SK-N-SH (cell line): ENCODE results near the gene WNT8A. TPM values are rescaled to one million over a fixed set of nuclear protein-coding genes. Genes with fewer than 3 reads are reported as not detected.

ENCODE experiments used
- CTCF ChIA-PET: fragments of 300-600, 350-600 bp; formaldehyde crosslinking; extraction: SDS; loops from one replicate; lab custom pipeline; 2021; lab: Yijun Ruan, JAX
- POLR2A ChIA-PET: fragments of 350-600 bp; sonication (Branson Sonifier 250); formaldehyde crosslinking; extraction: SDS; loops from one replicate; lab custom pipeline; 2020; ENCODE audit warnings: antibody characterized with exemption, inconsistent platforms; lab: Yijun Ruan, JAX
- DNase-seq: peaks from one replicate; pipeline ENCODE4 v3.0.0; 2012
- H2AFZ ChIP-seq: fragments of 200-600 bp; sonication (generic); 2 replicates; pipeline ENCODE4 v1.8.1; 2016; ENCODE audit warnings: antibody characterized with exemption, mild to moderate bottlenecking, low read depth
- H3F3A ChIP-seq: fragments of 200-600 bp; sonication (generic); replicated peaks from 2 replicates; pipeline ENCODE3; 2016; ENCODE audit warnings: antibody characterized with exemption, mild to moderate bottlenecking; ENCODE audit not compliant: insufficient read depth
- H3K27ac ChIP-seq, 2 experiments: fragments of 200-500 bp in 1 of 2; fragments of 200-600 bp in 1 of 2; sonication (Bioruptor generic) in 1 of 2; sonication (generic), shearing (Covaris generic) in 1 of 2; 2 replicates each; pipeline versions ENCODE4 v1.5.1 to v1.6.1; 2014 to 2016; ENCODE audit warnings: low read depth in 2 of 2, inconsistent platforms in 1 of 2, low read length in 1 of 2, mild to moderate bottlenecking in 1 of 2, mixed read lengths in 1 of 2
- H3K27me3 ChIP-seq: fragments of 200-600 bp; sonication (generic), shearing (Covaris generic); 2 replicates; pipeline ENCODE4 v1.6.1; 2016; ENCODE audit warnings: mixed run types; ENCODE audit not compliant: insufficient read depth
- H3K36me3 ChIP-seq, 2 experiments: fragments of 200-500 bp in 1 of 2; fragments of 200-600 bp in 1 of 2; sonication (Bioruptor generic) in 1 of 2; sonication (generic) in 1 of 2; replicated peaks in 1 of 2; 2 replicates each; pipeline versions ENCODE3 to v1.5.1; 2014 to 2016; ENCODE audit warnings: low read length in 1 of 2, mild to moderate bottlenecking in 1 of 2; ENCODE audit not compliant: insufficient read depth in 2 of 2, control insufficient read depth in 1 of 2
- H3K4me1 ChIP-seq, 2 experiments: fragments of 200-500 bp in 1 of 2; fragments of 200-600 bp in 1 of 2; sonication (Bioruptor generic) in 1 of 2; sonication (generic), shearing (Covaris generic) in 1 of 2; 2 replicates each; pipeline versions ENCODE4 v1.5.1 to v1.6.1; 2014 to 2016; ENCODE audit warnings: low read depth in 1 of 2, low read length in 1 of 2, mixed run types in 1 of 2; ENCODE audit not compliant: insufficient read depth in 2 of 2, control insufficient read depth in 1 of 2
- H3K4me2 ChIP-seq: fragments of 200-600 bp; sonication (generic), shearing (Covaris generic); 2 replicates; pipeline ENCODE4 v1.6.1; 2017; ENCODE audit warnings: mixed run types
- H3K4me3 ChIP-seq, 2 experiments: fragments of 200-500 bp in 1 of 2; fragments of 200-600 bp in 1 of 2; sonication (Bioruptor generic) in 1 of 2; sonication (generic), shearing (Covaris generic) in 1 of 2; 2 replicates each; pipeline versions ENCODE4 v1.5.1 to v1.8.1; 2014 to 2016; ENCODE audit warnings: low read depth in 2 of 2, inconsistent platforms in 1 of 2, low read length in 1 of 2, mild to moderate bottlenecking in 1 of 2, mixed read lengths in 1 of 2, moderate library complexity in 1 of 2
- H3K79me2 ChIP-seq: fragments of 200-600 bp; sonication (generic); 2 replicates; pipeline ENCODE4 v1.8.1; 2017; ENCODE audit warnings: mild to moderate bottlenecking; ENCODE audit not compliant: insufficient read depth
- H3K9ac ChIP-seq: fragments of 200-600 bp; sonication (generic); 2 replicates; pipeline ENCODE4 v1.6.1; 2017; ENCODE audit warnings: mixed run types
- H3K9me2 ChIP-seq: fragments of 200-600 bp; sonication (generic); 2 replicates; pipeline ENCODE4 v1.6.1; 2017; ENCODE audit warnings: mixed run types
- H3K9me3 ChIP-seq: fragments of 200-600 bp; sonication (generic); 2 replicates; pipeline ENCODE4 v1.6.1; 2017; ENCODE audit warnings: mixed run types, mild to moderate bottlenecking, moderate library complexity
- H4K20me1 ChIP-seq: fragments of 200-600 bp; sonication (generic); 2 replicates; pipeline ENCODE4 v1.6.1; 2017; ENCODE audit warnings: mild to moderate bottlenecking, mixed run types; ENCODE audit not compliant: insufficient read depth
- ELF1 ChIP-seq: IDR thresholded peaks from 2 replicates; pipeline ENCODE4 v1.4.0; 2012
- EP300 ChIP-seq, 2 experiments: IDR thresholded peaks; 2 replicates each; pipeline versions ENCODE4 v1.4.0 to v1.6.1; 2012; ENCODE audit warnings: borderline replicate concordance in 1 of 2, low read depth in 1 of 2, low read length in 1 of 2
- FOSL2 ChIP-seq: IDR thresholded peaks from 2 replicates; pipeline ENCODE4 v1.4.0; 2012; ENCODE audit warnings: low read depth, mild to moderate bottlenecking, moderate library complexity, borderline replicate concordance
- FOXM1 ChIP-seq: IDR thresholded peaks from 2 replicates; pipeline ENCODE4 v1.4.0; 2012; ENCODE audit warnings: low read depth, mild to moderate bottlenecking
- GABPA ChIP-seq: IDR thresholded peaks from 2 replicates; pipeline ENCODE4 v1.4.0; 2012; ENCODE audit warnings: low read depth, mild to moderate bottlenecking
- GATA2 ChIP-seq: sonication (generic); formaldehyde crosslinking; IDR thresholded peaks from 2 replicates; pipeline ENCODE4 v1.5.0; 2020; ENCODE audit warnings: mild to moderate bottlenecking, missing genetic modification reagents
- MEF2A ChIP-seq: IDR thresholded peaks from 2 replicates; pipeline ENCODE4 v1.4.0; 2012; ENCODE audit warnings: low read depth, borderline replicate concordance
- NFIC ChIP-seq: IDR thresholded peaks from 2 replicates; pipeline ENCODE4 v1.4.0; 2012; ENCODE audit warnings: borderline replicate concordance
- NRF1 ChIP-seq: IDR thresholded peaks from 2 replicates; pipeline ENCODE4 v1.6.1; 2012; ENCODE audit warnings: low read depth, mild to moderate bottlenecking, low read length
- POLR2AphosphoS5 ChIP-seq: IDR thresholded peaks from 2 replicates; pipeline ENCODE4 v1.6.1; 2012; ENCODE audit warnings: low read depth, low read length
- RAD21 ChIP-seq: IDR thresholded peaks from 2 replicates; pipeline ENCODE4 v1.6.1; 2012; ENCODE audit warnings: mild to moderate bottlenecking, low read length
- RFX5 ChIP-seq: IDR thresholded peaks from 2 replicates; pipeline ENCODE4 v1.6.1; 2012; ENCODE audit warnings: mild to moderate bottlenecking, improper control_type of control experiment, low read length
- RXRA ChIP-seq: IDR thresholded peaks from 2 replicates; pipeline ENCODE4 v1.4.0; 2012; ENCODE audit warnings: low read depth, mild to moderate bottlenecking, borderline replicate concordance
- TAF1 ChIP-seq: IDR thresholded peaks from 2 replicates; pipeline ENCODE4 v1.6.1; 2012; ENCODE audit warnings: low read depth, mild to moderate bottlenecking, low read length, moderate library complexity, borderline replicate concordance
- TEAD4 ChIP-seq: IDR thresholded peaks from 2 replicates; pipeline ENCODE4 v1.4.0; 2012; ENCODE audit warnings: mild to moderate bottlenecking, borderline replicate concordance; ENCODE audit not compliant: insufficient read depth
- WGBS: methylation state at CpG from one replicate; pipeline ENCODE4 v1.1.6; 2017; ENCODE audit warnings: low lambda C conversion rate; 5-methylcytosine and 5-hydroxymethylcytosine counted together
- polyA plus RNA-seq, 3 experiments: library from polyadenylated mRNA; depleted of rRNA; stranded (reverse); fragments of >200 nt; gene quantifications; 2 replicates each; pipeline ENCODE4 v1.2.3, GENCODE V29; 2012
- TF ChIP-seq, protein P1 (sequence below): IDR thresholded peaks from 2 replicates; pipeline ENCODE4 v1.4.0; 2012; ENCODE audit warnings: low read depth
- TF ChIP-seq, protein P2 (sequence below): fragments of 150-350 bp; IDR thresholded peaks from 2 replicates; pipeline ENCODE4 v1.6.1; 2016; ENCODE audit warnings: mild to moderate bottlenecking, low read depth, low read length
- TF ChIP-seq, protein P3 (sequence below): IDR thresholded peaks from 2 replicates; pipeline ENCODE4; 2012

Gene WNT8A
- polyA plus RNA-seq, 1 of the 3 experiments (the other 2 are of a cell fraction) = not detected

DNA sequence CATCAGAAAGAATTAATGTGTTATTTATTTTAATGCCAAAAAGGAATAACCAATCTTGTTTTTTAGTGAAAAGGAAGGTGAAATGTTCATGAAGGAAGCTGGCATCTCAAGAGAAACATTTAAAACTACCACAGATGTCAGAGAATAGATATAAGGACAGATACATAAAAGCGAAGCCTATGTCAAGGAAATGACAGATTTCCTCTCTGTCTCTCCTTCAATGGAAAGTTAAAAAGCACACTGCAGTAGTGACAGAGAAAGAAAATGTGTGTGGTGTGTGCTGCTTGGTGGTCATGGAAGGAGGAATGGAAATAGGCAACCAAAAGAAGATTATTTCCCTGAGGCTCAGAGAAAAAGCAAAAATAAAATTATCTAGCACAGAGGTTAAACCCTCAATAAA lies 9.2 kb downstream of the WNT8A start:
- ChIA-PET POLR2A (no interaction called here), CTCF (interaction anchor here (1.7 to 2.0 kb wide), 2 partner anchors 15 to 57 kb away, joined by 10 to 12 read pairs; no protein-coding TSS in a partner anchor)
- Histone ChIP-seq H2AFZ (no peak overlapping the region), H3K9me2 (no peaks in the 10 kb centered on the region), H4K20me1 (no peaks in the 10 kb centered on the region), H3K9ac (no peak overlapping the region), H3K79me2 (no peaks in the 10 kb centered on the region), H3K9me3 (no peaks in the 10 kb centered on the region), H3K4me3 (no peak overlapping the region), H3F3A (no peaks in the 10 kb centered on the region), H3K4me1 (no peaks in the 10 kb centered on the region), H3K4me2 (no peak overlapping the region), H3K27ac (no peak overlapping the region), H3K27me3 (peaks cover 7% of the 10 kb centered on the region; the same call in 1 of the 2 replicates), H3K36me3 (no peaks in the 10 kb centered on the region)
- 34% methylated on average over 1 of the region's 1 CpG for WGBS
- TF ChIP-seq NRF1 (no peak), RFX5 (no peak), TAF1 (no peak), FOSL2 (no peak), RXRA (no peak), EP300 (IDR thresholded peaks at IDR 0.05; ENCODE audit: borderline replicate concordance in 1 of 2, low read depth in 1 of 2, low read length in 1 of 2) (no peak), FOXM1 (no peak), TEAD4 (no peak), GABPA (no peak)
- TF ChIP-seq, protein P1, sequence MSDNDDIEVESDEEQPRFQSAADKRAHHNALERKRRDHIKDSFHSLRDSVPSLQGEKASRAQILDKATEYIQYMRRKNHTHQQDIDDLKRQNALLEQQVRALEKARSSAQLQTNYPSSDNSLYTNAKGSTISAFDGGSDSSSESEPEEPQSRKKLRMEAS = no peak
- TF ChIP-seq, protein P2, sequence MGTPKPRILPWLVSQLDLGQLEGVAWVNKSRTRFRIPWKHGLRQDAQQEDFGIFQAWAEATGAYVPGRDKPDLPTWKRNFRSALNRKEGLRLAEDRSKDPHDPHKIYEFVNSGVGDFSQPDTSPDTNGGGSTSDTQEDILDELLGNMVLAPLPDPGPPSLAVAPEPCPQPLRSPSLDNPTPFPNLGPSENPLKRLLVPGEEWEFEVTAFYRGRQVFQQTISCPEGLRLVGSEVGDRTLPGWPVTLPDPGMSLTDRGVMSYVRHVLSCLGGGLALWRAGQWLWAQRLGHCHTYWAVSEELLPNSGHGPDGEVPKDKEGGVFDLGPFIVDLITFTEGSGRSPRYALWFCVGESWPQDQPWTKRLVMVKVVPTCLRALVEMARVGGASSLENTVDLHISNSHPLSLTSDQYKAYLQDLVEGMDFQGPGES = no peak
- no peak for DNase-seq

DNA sequence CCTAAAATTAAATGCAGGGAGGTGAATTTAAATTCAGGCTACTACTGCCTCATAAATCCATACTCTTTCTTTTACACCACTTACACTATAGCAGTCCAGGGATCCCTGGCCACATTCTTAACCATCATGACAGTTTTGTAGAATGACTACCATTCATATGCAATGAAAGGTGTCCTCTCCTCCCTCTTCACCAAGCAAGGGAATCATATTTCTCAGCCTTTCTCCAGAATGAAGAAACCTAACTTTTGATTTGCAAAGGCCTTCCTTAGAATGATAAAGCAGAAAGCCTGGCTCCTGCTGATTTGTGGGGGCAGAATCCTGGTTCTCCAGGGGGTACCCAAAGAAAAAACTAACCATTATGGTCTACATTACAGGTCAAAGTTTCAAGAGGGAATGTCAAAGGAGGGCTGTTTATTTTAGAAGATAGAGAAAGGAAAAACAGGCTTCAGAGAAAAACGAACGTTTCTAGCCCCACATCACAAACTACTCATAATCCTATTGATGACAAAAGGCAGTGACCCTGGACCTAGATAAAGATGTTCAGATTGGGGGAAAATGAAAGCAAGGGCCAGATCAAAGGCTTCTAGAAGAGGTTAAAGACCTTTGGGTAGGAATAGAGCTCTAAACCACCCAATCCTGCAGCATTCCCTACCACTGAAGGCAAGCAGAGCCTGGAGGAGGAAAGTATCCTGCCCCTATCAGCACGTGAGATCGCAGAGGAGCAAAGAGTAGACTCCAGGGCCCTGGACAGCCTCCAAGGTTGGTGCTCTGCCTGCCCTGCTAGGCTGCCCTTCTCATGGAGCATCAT lies 11.5 kb downstream of the WNT8A start:
- H3K4me1 ChIP-seq = no peaks in the 10 kb centered on the region
- 58% methylated on average over 4 of the region's 4 CpGs for WGBS

More for the DNA sequence above, 11.5 kb downstream of the WNT8A start:
- Histone ChIP-seq H3K27me3 (peaks cover 12% of the 10 kb centered on the region; the same call in 1 of the 2 replicates), H3K36me3 (no peaks in the 10 kb centered on the region), H3K4me2 (no peak overlapping the region), H3F3A (no peaks in the 10 kb centered on the region), H2AFZ (no peak overlapping the region), H3K79me2 (no peaks in the 10 kb centered on the region), H4K20me1 (no peaks in the 10 kb centered on the region), H3K9me2 (no peaks in the 10 kb centered on the region), H3K4me3 (no peak overlapping the region), H3K9me3 (no peaks in the 10 kb centered on the region), H3K9ac (no peak overlapping the region), H3K27ac (no peak overlapping the region)
- ChIA-PET CTCF (interaction anchor here (1.0 to 1.3 kb wide), 2 partner anchors 18 kb away, joined by 3 to 4 read pairs; no protein-coding TSS in a partner anchor), POLR2A (no interaction called here)
- TF ChIP-seq MEF2A = no peak
- TF ChIP-seq RAD21 = no peak
- TF ChIP-seq POLR2AphosphoS5 = no peak
- TF ChIP-seq, protein P3, sequence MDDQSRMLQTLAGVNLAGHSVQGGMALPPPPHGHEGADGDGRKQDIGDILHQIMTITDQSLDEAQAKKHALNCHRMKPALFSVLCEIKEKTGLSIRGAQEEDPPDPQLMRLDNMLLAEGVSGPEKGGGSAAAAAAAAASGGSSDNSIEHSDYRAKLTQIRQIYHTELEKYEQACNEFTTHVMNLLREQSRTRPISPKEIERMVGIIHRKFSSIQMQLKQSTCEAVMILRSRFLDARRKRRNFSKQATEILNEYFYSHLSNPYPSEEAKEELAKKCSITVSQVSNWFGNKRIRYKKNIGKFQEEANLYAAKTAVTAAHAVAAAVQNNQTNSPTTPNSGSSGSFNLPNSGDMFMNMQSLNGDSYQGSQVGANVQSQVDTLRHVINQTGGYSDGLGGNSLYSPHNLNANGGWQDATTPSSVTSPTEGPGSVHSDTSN = no peak
- TF ChIP-seq ELF1 = no peak
- TF ChIP-seq NFIC = no peak
- TF ChIP-seq, protein P2 = no peak
- TF ChIP-seq, protein P1 = no peak
- no peak for TF ChIP-seq RXRA
- TF ChIP-seq FOSL2 = no peak
- TF ChIP-seq TEAD4 = no peak
- TF ChIP-seq GATA2 = no peak
- DNase-seq = no peak
